LNCaP clone FGC (cell line): ENCODE results near the gene SEMA7A.
A peak's percentile ranks its signal among the peaks of the same experiment; 100 is the strongest.

Experiments
- DNase-seq: peaks from one replicate; pipeline ENCODE4 v3.0.0-alpha.2; 2011; ENCODE audit warnings: low read depth
- H3K4me3 ChIP-seq: 2 replicates; pipeline ENCODE4 v1.5.1; 2011; ENCODE audit warnings: mild to moderate bottlenecking, low read depth, low read length, control low read depth
- TF ChIP-seq, protein P1 (sequence below): IDR thresholded peaks from 2 replicates; pipeline ENCODE4 v1.5.1; 2012; ENCODE audit warnings: mild to moderate bottlenecking; ENCODE audit not compliant: control insufficient read depth, insufficient read depth; ENCODE audit errors: extremely low read depth

SEMA7A gene

DNA sequence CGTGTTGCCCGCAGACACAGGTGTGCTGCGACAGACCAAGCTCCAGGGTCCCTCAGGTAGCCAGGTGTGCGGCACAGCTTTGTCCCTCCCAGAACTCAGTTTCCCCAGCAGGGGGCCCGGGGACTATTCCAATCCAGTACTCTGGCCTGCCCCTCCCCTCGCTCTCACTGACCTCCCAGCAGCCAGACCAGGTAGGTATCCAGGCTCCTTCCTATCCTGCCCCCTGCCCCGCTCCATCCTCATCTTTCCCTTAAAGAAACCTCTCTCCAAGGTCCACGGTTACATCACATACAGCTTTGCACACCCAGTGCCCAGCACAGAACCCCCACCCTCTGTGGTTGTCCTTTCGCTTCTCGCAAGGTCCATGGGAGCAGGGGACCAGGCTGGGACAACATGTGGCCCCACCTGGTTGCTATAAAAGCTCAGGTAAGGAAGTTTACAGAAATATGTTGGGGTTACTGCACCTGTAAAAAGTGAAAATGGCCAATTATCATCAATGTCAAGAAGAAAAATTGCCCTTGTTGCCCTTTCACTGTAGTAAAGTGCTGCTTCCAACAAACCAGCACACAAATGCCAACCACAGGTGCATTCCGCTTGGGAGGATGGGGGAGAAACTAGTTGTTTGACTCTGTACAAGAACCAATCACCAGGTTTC lies 59.0 kb downstream of the SEMA7A start:
- DNase-seq: no peak

DNA sequence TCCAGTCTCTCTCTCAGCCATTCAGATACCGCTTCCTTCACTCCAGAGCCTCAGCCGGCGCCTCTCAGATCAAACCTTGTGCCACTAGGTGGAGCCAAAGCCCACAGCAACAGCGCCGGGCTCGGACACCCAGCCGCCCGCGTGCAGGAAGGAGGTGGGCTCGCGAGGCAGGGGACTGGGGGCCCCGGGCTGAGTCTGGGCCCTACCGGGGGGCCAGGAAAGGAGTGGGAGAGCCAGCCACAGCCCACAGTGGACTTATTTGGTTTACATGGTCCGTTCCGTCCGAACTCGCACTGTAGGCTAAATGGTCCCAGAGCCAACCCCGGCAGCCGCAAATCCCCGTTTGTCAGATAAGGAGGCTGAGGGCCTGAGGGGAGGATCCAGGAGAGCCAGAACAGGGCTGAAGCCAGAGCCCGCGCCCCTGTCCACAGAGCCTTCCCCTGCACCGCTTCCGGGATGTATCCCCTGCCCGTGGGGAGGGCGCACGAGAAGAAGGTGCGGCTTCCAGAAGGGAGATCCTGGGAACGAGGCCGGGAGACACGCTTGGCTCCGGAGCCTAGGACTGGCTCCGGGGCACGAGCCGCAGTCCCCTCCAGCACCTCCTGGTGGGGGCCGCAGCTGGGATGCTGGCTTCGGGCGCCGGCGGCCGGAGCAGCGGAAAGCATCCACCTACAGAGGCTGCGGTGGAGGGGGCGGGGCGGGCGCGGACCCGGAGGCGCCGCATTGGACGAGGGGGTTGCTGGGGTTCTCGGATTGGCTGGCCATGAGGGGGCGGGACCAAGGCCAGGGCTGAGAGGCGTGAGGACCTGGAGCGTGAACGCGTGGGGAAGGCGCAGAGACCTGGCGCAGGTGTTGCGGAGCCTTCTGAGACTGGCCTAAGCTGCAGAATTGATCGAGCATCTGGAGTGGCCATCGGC lies 59.8 kb downstream of the SEMA7A start:
- peak overlapping the region; percentile 77 for H3K4me3 ChIP-seq
- DNase-seq: peak; percentile 77
- TF ChIP-seq, protein P1, sequence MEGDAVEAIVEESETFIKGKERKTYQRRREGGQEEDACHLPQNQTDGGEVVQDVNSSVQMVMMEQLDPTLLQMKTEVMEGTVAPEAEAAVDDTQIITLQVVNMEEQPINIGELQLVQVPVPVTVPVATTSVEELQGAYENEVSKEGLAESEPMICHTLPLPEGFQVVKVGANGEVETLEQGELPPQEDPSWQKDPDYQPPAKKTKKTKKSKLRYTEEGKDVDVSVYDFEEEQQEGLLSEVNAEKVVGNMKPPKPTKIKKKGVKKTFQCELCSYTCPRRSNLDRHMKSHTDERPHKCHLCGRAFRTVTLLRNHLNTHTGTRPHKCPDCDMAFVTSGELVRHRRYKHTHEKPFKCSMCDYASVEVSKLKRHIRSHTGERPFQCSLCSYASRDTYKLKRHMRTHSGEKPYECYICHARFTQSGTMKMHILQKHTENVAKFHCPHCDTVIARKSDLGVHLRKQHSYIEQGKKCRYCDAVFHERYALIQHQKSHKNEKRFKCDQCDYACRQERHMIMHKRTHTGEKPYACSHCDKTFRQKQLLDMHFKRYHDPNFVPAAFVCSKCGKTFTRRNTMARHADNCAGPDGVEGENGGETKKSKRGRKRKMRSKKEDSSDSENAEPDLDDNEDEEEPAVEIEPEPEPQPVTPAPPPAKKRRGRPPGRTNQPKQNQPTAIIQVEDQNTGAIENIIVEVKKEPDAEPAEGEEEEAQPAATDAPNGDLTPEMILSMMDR: peak; percentile 89

More for the DNA sequence above, 59.0 kb downstream of the SEMA7A start:
- TF ChIP-seq, protein P1: peak; percentile 21; the same call in 1 of the 2 replicates
- peak overlapping the region; percentile 77 for H3K4me3 ChIP-seq

DNA sequence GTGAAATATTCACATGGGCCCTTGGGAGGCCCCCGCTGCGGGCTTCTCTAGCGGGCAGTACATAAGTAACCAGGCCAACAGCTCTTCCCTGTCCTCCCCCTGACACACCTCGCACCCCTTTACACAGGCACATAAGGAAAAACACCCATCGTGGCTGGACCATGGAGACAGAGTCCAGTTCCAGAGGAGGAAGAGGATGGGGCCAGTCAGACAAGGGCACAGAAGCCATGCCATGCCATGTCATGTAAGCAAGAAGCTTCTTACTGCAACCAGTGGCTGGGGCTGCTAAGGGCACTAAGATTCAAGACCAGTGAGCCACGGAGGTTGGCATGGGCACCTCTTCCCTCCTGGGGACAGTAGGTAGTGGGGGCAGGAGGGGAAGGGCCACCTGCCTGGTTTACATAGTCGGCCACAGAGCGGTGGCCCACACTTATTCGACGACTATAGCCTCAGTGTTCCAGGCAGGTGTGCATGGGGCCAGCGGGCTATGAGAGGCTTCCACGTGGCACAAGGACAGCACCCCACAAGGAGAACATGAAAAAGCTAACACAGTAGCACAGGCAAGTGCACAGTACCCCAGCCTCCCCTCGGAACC lies 60.6 kb downstream of the SEMA7A start:
- peak overlapping the region; percentile 77; the same call in 1 of the 2 replicates for H3K4me3 ChIP-seq
- no peak for DNase-seq

DNA sequence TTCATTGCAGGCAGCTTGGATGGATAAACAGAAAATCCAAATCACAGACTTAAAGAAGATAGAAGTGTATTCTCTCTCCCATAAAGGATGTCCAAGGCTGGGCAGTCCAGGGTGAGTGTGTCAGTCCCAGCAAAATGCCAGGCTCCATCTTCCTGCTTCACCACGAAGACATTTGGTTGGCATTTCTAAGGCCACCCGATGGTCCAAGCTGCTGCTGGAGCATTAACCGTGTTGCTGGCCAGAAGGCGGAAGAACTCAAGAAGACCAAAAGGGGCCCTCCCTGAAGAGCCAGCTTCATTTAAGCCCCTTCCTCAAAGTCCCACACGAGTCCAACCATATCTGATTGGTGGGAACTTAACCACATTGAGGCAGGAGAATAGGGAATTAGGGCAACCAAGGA lies 63.3 kb downstream of the SEMA7A start:
- H3K4me3 ChIP-seq: no peak overlapping the region
- DNase-seq: no peak
- TF ChIP-seq, protein P1: no peak

More for the DNA sequence above, 60.6 kb downstream of the SEMA7A start:
- TF ChIP-seq, protein P1: no peak

DNA sequence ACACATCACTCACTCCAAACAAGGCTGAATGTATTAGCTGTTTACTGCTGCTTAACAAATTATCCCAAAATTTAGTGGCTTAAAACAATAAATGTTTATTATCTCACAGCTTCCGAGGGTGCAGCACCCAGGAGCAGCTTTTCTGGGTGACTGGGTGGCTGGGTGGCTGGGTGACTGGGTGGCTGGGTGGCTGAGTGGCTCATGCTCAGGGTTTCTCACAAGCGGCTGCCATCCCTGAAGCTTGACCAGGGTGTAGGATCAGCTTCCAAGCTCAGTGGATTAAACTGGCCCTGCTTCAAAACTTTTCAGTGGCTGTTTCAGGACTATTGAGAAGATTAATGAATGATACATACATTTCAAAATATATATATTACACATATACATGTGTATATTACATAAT lies 64.0 kb downstream of the SEMA7A start:
- H3K4me3 ChIP-seq: no peak overlapping the region
- DNase-seq: no peak
- TF ChIP-seq, protein P1: no peak

DNA sequence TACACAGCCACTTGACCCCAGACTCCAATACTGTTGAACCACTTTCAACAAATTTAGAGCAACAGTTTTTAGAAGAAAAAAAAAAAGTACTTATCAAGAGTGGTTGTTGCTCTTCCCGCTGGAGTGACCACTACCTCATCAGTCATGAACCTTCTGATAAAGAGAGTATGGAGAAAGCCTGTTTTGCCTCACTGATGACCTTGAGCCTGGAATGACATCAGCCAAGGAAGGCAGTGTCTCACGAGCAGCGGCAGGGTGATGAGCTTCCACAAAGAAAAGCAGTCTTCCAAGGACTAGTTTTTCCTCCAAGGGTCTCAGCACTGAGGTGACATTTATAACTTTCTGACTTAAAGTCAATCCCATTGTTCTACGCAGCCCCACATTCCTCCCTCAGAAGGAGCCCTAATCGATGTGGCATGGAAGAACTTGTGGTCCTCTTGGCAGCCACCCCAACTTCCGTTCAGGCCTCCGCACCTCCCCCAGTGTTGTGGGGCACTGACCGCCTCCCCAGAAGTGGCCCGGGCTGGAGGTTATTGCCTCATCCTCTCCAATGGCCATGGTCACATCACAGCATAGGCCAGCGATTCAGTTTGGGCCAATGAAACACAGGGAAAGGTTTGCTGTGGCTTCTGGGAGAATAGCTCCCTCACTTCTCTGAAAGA lies 64.5 kb downstream of the SEMA7A start:
- DNase-seq: no peak
- TF ChIP-seq, protein P1: no peak
- no peak overlapping the region for H3K4me3 ChIP-seq
